Small intestine (tissue), 7 donors: ENCODE results near the gene KIF5A. TPM values are rescaled to one million over a fixed set of nuclear protein-coding genes. Genes with fewer than 3 reads are reported as not detected.

Experiments
- DNase-seq, 2 donors: peaks; one replicate each; pipeline versions ENCODE4 v3.0.0 to v3.0.0-alpha.2; 2013
- FAIRE-seq: peaks from 2 replicates; lab custom pipeline; 2012; peaks lifted over from hg19 to GRCh38; lab: Jason Lieb, UNC
- H3K27ac ChIP-seq, 3 donors: one replicate each; pipeline ENCODE4 v1.5.1; 2013; ENCODE audit warnings: low read length in 2 of 3, mild to moderate bottlenecking in 2 of 3, control low read depth in 1 of 3, inconsistent platforms in 1 of 3, low read depth in 1 of 3, moderate library complexity in 1 of 3
- H3K27me3 ChIP-seq, 3 donors: one replicate each; pipeline ENCODE4 v1.6.1; 2013; ENCODE audit warnings: low read length in 3 of 3, inconsistent platforms in 1 of 3; ENCODE audit not compliant: control insufficient read depth in 3 of 3, insufficient read depth in 3 of 3
- H3K36me3 ChIP-seq, 3 donors: one replicate each; pipeline ENCODE4 v1.6.1; 2013; ENCODE audit warnings: low read length in 3 of 3, inconsistent platforms in 1 of 3, low read depth in 1 of 3, mild to moderate bottlenecking in 1 of 3, moderate library complexity in 1 of 3; ENCODE audit not compliant: control insufficient read depth in 3 of 3, insufficient read depth in 2 of 3
- H3K4me1 ChIP-seq, 3 donors: one replicate each; pipeline ENCODE4 v1.6.1; 2013; ENCODE audit warnings: low read length in 2 of 3, inconsistent platforms in 1 of 3, low read depth in 1 of 3, mild to moderate bottlenecking in 1 of 3, moderate library complexity in 1 of 3; ENCODE audit not compliant: control insufficient read depth in 3 of 3, insufficient read depth in 2 of 3
- H3K4me3 ChIP-seq, 3 donors: one replicate each; pipeline ENCODE4 v1.5.1; 2013; ENCODE audit warnings: low read length in 3 of 3, control low read depth in 1 of 3, inconsistent platforms in 1 of 3, low read depth in 1 of 3, mild to moderate bottlenecking in 1 of 3, moderate library complexity in 1 of 3
- H3K9me3 ChIP-seq, 2 donors: one replicate each; pipeline ENCODE4 v1.6.1; 2013; ENCODE audit warnings: low read depth in 1 of 2, low read length in 1 of 2; ENCODE audit not compliant: control insufficient read depth in 2 of 2, insufficient read depth in 1 of 2
- WGBS, 3 donors: extraction: QIAGEN DNeasy Blood & Tissue Kit; methylation state at CpG; one replicate each; pipeline ENCODE4 v1.1.7; 2013; 5-methylcytosine and 5-hydroxymethylcytosine counted together
- polyA plus RNA-seq, 4 donors: library from polyadenylated mRNA; stranded (reverse) in 3 of 4; unstranded in 1 of 4; fragments of 200-250 nt in 3 of 4; fragments of 120-200 nt in 1 of 4; gene quantifications; one replicate each; pipeline versions ENCODE4 v1.2.1 to v1.2.3, GENCODE V29; 2013
- donor health status: healthy with polysubstance abuse.
- donor health status: control.
- donor health status: control.
- donor health status: Bipolar disorder and iron deficiency.
- donor health status: healthy.

KIF5A gene
- polyA plus RNA-seq, 4 donors: 0.27 to 8.4 (median 0.83) TPM; not detected in 1

GRCh38 chr12:57577981-57578758, 28.3 kb downstream of the KIF5A start:
- peaks cover 0 to 22% (median 0%) of the 10 kb centered on the region in 3 donors for H3K4me1 ChIP-seq
- no peaks in the 10 kb centered on the region for H3K36me3 ChIP-seq
- H3K27ac ChIP-seq: no peak overlapping the region
- H3K9me3 ChIP-seq: no peaks in the 10 kb centered on the region
- 87 to 91% (median 88%) methylated on average over 12 of the region's 12 CpGs for WGBS, 3 donors
- FAIRE-seq (no peak), DNase-seq (no peak)
- no peak overlapping the region for H3K4me3 ChIP-seq
- peaks cover 0 to 8% (median 0%) of the 10 kb centered on the region in 3 donors for H3K27me3 ChIP-seq

- FAIRE-seq (no peak), DNase-seq (no peak)
- no peaks in the 10 kb centered on the region for H3K9me3 ChIP-seq
- 88 to 92% (median 92%) methylated on average over 2 of the region's 2 CpGs for WGBS, 3 donors
- H3K27me3 ChIP-seq: peaks cover 0 to 12% (median 0%) of the 10 kb centered on the region in 3 donors
- no peak overlapping the region for H3K27ac ChIP-seq
- H3K4me3 ChIP-seq: no peak overlapping the region
- no peaks in the 10 kb centered on the region for H3K36me3 ChIP-seq
- peaks cover 0 to 22% (median 0%) of the 10 kb centered on the region in 3 donors for H3K4me1 ChIP-seq
Observed at GRCh38 chr12:57579011-57579410, 29.2 kb downstream of the KIF5A start.

GRCh38 chr12:57579677-57580465, 30.0 kb downstream of the KIF5A start:
- WGBS, 3 donors: 45 to 78% (median 70%) methylated on average over 8 of the region's 8 CpGs

GRCh38 chr12:57580466-57580795, 30.6 kb downstream of the KIF5A start:
- FAIRE-seq (no peak), DNase-seq (no peak)
- H3K36me3 ChIP-seq: no peaks in the 10 kb centered on the region
- no peaks in the 10 kb centered on the region for H3K9me3 ChIP-seq
- no peak overlapping the region for H3K27ac ChIP-seq
- H3K4me3 ChIP-seq: no peak overlapping the region
- H3K27me3 ChIP-seq: peaks cover 0 to 20% (median 0%) of the 10 kb centered on the region in 3 donors
- 91 to 93% (median 92%) methylated on average over 4 of the region's 4 CpGs for WGBS, 3 donors
- peaks cover 0 to 22% (median 0%) of the 10 kb centered on the region in 3 donors for H3K4me1 ChIP-seq

More at GRCh38 chr12:57579677-57580465, 30.0 kb downstream of the KIF5A start:
- no peaks in the 10 kb centered on the region for H3K9me3 ChIP-seq
- H3K27ac ChIP-seq: peak overlapping the region in 1 of 3 donors; percentile 52
- no peak for FAIRE-seq
- H3K4me1 ChIP-seq: peaks cover 0 to 22% (median 0%) of the 10 kb centered on the region in 3 donors
- peaks cover 0 to 18% (median 0%) of the 10 kb centered on the region in 3 donors for H3K27me3 ChIP-seq
- H3K36me3 ChIP-seq: no peaks in the 10 kb centered on the region
- H3K4me3 ChIP-seq: no peak overlapping the region
- peak; percentile 47 to 64 for DNase-seq

- Histone ChIP-seq H3K27me3 (peaks cover 0 to 27% (median 0%) of the 10 kb centered on the region in 3 donors), H3K9me3 (no peaks in the 10 kb centered on the region), H3K27ac (no peak overlapping the region), H3K4me1 (peaks cover 0 to 12% (median 0%) of the 10 kb centered on the region in 3 donors), H3K36me3 (no peaks in the 10 kb centered on the region), H3K4me3 (no peak overlapping the region)
- no peak for FAIRE-seq
- no peak for DNase-seq
- WGBS, 3 donors: 84 to 95% (median 85%) methylated on average over 1 of the region's 1 CpG
Observed at GRCh38 chr12:57581802-57582201, 32.0 kb downstream of the KIF5A start.

GRCh38 chr12:57582440-57582839, 32.6 kb downstream of the KIF5A start:
- FAIRE-seq: no peak
- H3K4me1 ChIP-seq: peaks cover 0 to 12% (median 0%) of the 10 kb centered on the region in 3 donors
- 98 to 100% (median 100%) methylated on average over 1 of the region's 1 CpG for WGBS, 3 donors

GRCh38 chr12:57583008-57583831, 33.4 kb downstream of the KIF5A start:
- H3K4me3 ChIP-seq: no peak overlapping the region
- no peak for FAIRE-seq
- WGBS, 3 donors: 40 to 44% (median 41%) methylated on average over 13 of the region's 13 CpGs

More at GRCh38 chr12:57582440-57582839, 32.6 kb downstream of the KIF5A start:
- Histone ChIP-seq H3K27me3 (peaks cover 0 to 31% (median 0%) of the 10 kb centered on the region in 3 donors), H3K4me3 (no peak overlapping the region), H3K27ac (no peak overlapping the region), H3K36me3 (no peaks in the 10 kb centered on the region), H3K9me3 (no peaks in the 10 kb centered on the region)
- no peak for DNase-seq

More at GRCh38 chr12:57583008-57583831, 33.4 kb downstream of the KIF5A start:
- H3K36me3 ChIP-seq: no peaks in the 10 kb centered on the region
- peaks cover 0 to 39% (median 0%) of the 10 kb centered on the region in 3 donors for H3K27me3 ChIP-seq
- no peak overlapping the region for H3K27ac ChIP-seq
- peak; percentile 63 to 82 for DNase-seq
- H3K4me1 ChIP-seq: peaks cover 0 to 12% (median 0%) of the 10 kb centered on the region in 3 donors
- no peaks in the 10 kb centered on the region for H3K9me3 ChIP-seq
